ENCODE data around the gene ASB1.

ASB1 gene

GRCh38 chr2:238473523-238473922 lies 46.8 kb downstream of the ASB1 start:
- no peak for DNase-seq

GRCh38 chr2:238475034-238475433 lies 48.3 kb downstream of the ASB1 start:
- no peak for DNase-seq

- DNase-seq = no peak
Observed at GRCh38 chr2:238475566-238475965, 48.8 kb downstream of the ASB1 start.

- DNase-seq = no peak
Observed at GRCh38 chr2:238476258-238476657, 49.5 kb downstream of the ASB1 start.

GRCh38 chr2:238478216-238478615 lies 51.5 kb downstream of the ASB1 start:
- DNase-seq = no peak

GRCh38 chr2:238479847-238480246 lies 53.1 kb downstream of the ASB1 start:
- no peak for DNase-seq

- DNase-seq = no peak
Observed at GRCh38 chr2:238483021-238483420, 56.3 kb downstream of the ASB1 start.

GRCh38 chr2:238483656-238484055 lies 56.9 kb downstream of the ASB1 start:
- no peak for DNase-seq

- no peak for DNase-seq
Observed at GRCh38 chr2:238484522-238485452, 58.1 kb downstream of the ASB1 start.

- no peak for DNase-seq
Observed at GRCh38 chr2:238486123-238486848, 59.6 kb downstream of the ASB1 start.

- DNase-seq = no peak
Observed at GRCh38 chr2:238487134-238487533, 60.4 kb downstream of the ASB1 start.

GRCh38 chr2:238487652-238488346 lies 61.1 kb downstream of the ASB1 start:
- no peak for DNase-seq

- DNase-seq = no peak
Observed at GRCh38 chr2:238488347-238488826, 61.7 kb downstream of the ASB1 start.

- no peak for DNase-seq
Observed at GRCh38 chr2:238489431-238489830, 62.7 kb downstream of the ASB1 start.

- DNase-seq = no peak
Observed at GRCh38 chr2:238489896-238490295, 63.2 kb downstream of the ASB1 start.

GRCh38 chr2:238492840-238493239 lies 66.1 kb downstream of the ASB1 start:
- DNase-seq = no peak

- no peak for DNase-seq
Observed at GRCh38 chr2:238493411-238493810, 66.7 kb downstream of the ASB1 start.

- no peak for DNase-seq
Observed at GRCh38 chr2:238493880-238494572, 67.3 kb downstream of the ASB1 start.

- no peak for DNase-seq
Observed at GRCh38 chr2:238494573-238494961, 67.8 kb downstream of the ASB1 start.

- no peak for DNase-seq
Observed at GRCh38 chr2:238495422-238495821, 68.7 kb downstream of the ASB1 start.

GRCh38 chr2:238496756-238497609 lies 70.3 kb downstream of the ASB1 start:
- DNase-seq = no peak

GRCh38 chr2:238497610-238498005 lies 70.9 kb downstream of the ASB1 start:
- DNase-seq = no peak
